Caco-2 (cell line): ENCODE measurements around the gene IPO11. TPM values are rescaled to one million over a fixed set of nuclear protein-coding genes. Genes with fewer than 3 reads are reported as not detected.
A peak's percentile ranks its signal among the peaks of the same experiment; 100 is the strongest.

Source experiments
- BruUV-seq: library from RNA; stranded (reverse); fragments of 400-500 nt; replicated peaks from 2 replicates; lab custom pipeline; 2021; lab: Mats Ljungman, UMichigan
- CTCF ChIA-PET: fragments of 300-600 bp; sonication (Branson Sonifier 250); formaldehyde crosslinking; loops from one replicate; lab custom pipeline; 2022; ENCODE audit warnings: antibody characterized with exemption; lab: Charles Lee
- POLR2A ChIA-PET: fragments of 300-600 bp; sonication (Branson Sonifier 250); formaldehyde crosslinking; loops from one replicate; lab custom pipeline; 2022; ENCODE audit warnings: antibody characterized with exemption; lab: Charles Lee
- DNase-seq, 2 experiments: peaks; one replicate each; pipeline versions ENCODE4 v3.0.0 to v3.0.0-alpha.2; 2020 to 2022
- H3K27me3 ChIP-seq: replicated peaks from 2 replicates; pipeline ENCODE4 v1.6.0; 2011; ENCODE audit warnings: low read length; ENCODE audit not compliant: control insufficient read depth, insufficient read depth
- H3K36me3 ChIP-seq: 2 replicates; pipeline ENCODE4 v1.5.1; 2011; ENCODE audit warnings: low read length; ENCODE audit not compliant: control insufficient read depth, insufficient read depth
- H3K4me1 ChIP-seq: fragments of 250-450 bp; sonication (Bioruptor Pico); 2 replicates; pipeline ENCODE4 v1.5.1; 2020; ENCODE audit warnings: mild to moderate bottlenecking
- H3K4me3 ChIP-seq: 2 replicates; pipeline ENCODE4 v1.5.1; 2011; ENCODE audit warnings: low read depth, mild to moderate bottlenecking, control low read depth, low read length
- H3K9me3 ChIP-seq: fragments of 250-450 bp; sonication (Bioruptor Pico); 2 replicates; pipeline ENCODE4 v1.5.1; 2020; ENCODE audit warnings: mild to moderate bottlenecking, moderate library complexity
- H3K27ac Mint-ChIP-seq: one replicate; pipeline ENCODE4 v1.8.0; 2022; ENCODE audit warnings: mixed read lengths; ENCODE audit not compliant: unreplicated experiment
- H3K27me3 Mint-ChIP-seq: one replicate; pipeline ENCODE4 v1.8.0; 2022; ENCODE audit warnings: mixed read lengths; ENCODE audit not compliant: insufficient read depth, unreplicated experiment
- H3K36me3 Mint-ChIP-seq: one replicate; pipeline ENCODE4 v1.8.0; 2022; ENCODE audit warnings: mild to moderate bottlenecking, mixed read lengths; ENCODE audit not compliant: insufficient read depth, unreplicated experiment
- H3K4me1 Mint-ChIP-seq: one replicate; pipeline ENCODE4 v1.8.0; 2022; ENCODE audit warnings: low read depth, mixed read lengths; ENCODE audit not compliant: unreplicated experiment
- H3K4me3 Mint-ChIP-seq: one replicate; pipeline ENCODE4 v1.8.0; 2022; ENCODE audit warnings: mild to moderate bottlenecking, moderate library complexity, mixed read lengths; ENCODE audit not compliant: unreplicated experiment
- H3K9me3 Mint-ChIP-seq: one replicate; pipeline ENCODE4 v1.8.0; 2022; ENCODE audit warnings: mixed read lengths; ENCODE audit not compliant: unreplicated experiment
- intact Hi-C: fragments of 100-400 bp; cut with micrococcal nuclease; formaldehyde crosslinking; loops from one replicate; pipeline ENCODE4 v1.10.0; 2022; ENCODE audit not compliant: unreplicated experiment
- total RNA-seq: library from RNA; stranded (reverse); gene quantifications from 2 replicates; pipeline ENCODE4 v1.2.3, GENCODE V29; 2022
- TF ChIP-seq, protein P1 (sequence below), 2 experiments: fragments of 200-600 bp in 1 of 2; IDR thresholded peaks; 1 replicate in 1 of 2; 2 replicates in 1 of 2; pipeline versions ENCODE4 v1.5.1 to v1.8.0; 2011 to 2022; ENCODE audit warnings: antibody characterized with exemption in 1 of 2, control low read depth in 1 of 2, inconsistent platforms in 1 of 2, low read depth in 1 of 2, low read length in 1 of 2, mild to moderate bottlenecking in 1 of 2, moderate library complexity in 1 of 2; ENCODE audit not compliant: insufficient read depth in 1 of 2, severe bottlenecking in 1 of 2, unreplicated experiment in 1 of 2

Gene IPO11
- total RNA-seq, 1 experiment from 2014 or later = 54.1 TPM

DNA sequence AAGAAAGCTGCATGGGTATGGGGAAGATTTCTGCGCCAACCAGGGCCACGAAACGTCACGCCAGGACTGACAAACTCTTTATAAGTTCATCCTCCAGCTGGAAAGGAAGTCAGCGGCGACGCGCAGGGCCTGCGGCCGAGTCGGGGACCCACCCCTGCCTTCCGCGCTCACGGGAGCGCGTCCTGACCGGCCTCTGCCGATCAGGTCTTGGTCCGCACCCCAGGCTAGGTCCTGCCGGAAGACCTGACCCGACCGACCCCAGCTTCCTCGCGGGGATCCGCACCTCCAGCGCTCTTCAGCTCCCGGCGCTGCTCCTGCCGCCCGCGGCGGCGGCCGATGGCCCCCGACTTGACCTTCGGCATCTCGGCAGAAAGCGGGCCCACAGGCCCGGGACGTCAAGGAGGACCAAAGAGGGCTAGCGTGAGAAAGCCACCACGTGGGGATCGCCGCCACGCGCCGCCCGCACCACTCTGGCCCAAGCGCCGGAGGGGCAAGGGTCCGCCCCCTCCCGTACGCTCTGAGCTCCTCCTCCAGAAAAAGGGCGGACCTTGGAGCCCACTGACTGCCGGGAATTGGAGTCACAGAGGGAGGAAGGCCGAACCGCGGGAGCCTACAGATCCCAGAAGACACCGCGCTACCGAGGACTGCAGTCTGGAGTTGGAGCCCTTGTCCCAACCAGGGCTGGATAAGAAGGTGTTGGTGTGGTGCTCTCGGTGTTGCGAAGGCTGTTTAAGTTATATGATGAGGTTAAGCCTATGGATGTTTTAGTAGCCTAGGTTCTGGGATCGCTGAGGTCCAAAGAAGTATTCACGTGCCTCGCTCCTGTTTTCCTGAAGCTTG is 8.9 kb upstream of the IPO11 start, which contains the start of gene DIMT1:
DIMT1 (minus strand) TSS at position 495 of the 840 bp plus-strand sequence; CDS start at position 362, 133 bp downstream.
- ChIA-PET POLR2A (interaction anchor here (0.6 to 2.7 kb wide), 15 partner anchors 9 to 722 kb away, joined by 3 to 91 read pairs (median 4); partner anchors contain the start of genes IPO11 and KIF2A), CTCF (interaction anchor here (1.0 kb wide), 2 partner anchors 9 to 17 kb away, joined by 4 to 9 read pairs; partner anchors contain the start of gene IPO11)
- Mint-ChIP-seq H3K27me3 (no peaks in the 10 kb centered on the region), H3K4me3 (peak within 1 kb of the TSS; percentile 99), H3K9me3 (no peaks in the 10 kb centered on the region), H3K36me3 (peaks cover 37% of the 10 kb centered on the region), H3K4me1 (peaks cover 15% of the 10 kb centered on the region), H3K27ac (peak within 1 kb of the TSS; percentile 100)
- Histone ChIP-seq H3K9me3 (no peaks in the 10 kb centered on the region), H3K36me3 (no peaks in the 10 kb centered on the region; the same call in 1 of the 2 replicates), H3K4me1 (peaks cover 6% of the 10 kb centered on the region; the same call in 1 of the 2 replicates), H3K4me3 (peak within 1 kb of the TSS; percentile 81), H3K27me3 (no peaks in the 10 kb centered on the region)
- DNase-seq = peak; percentile 97
- intact Hi-C loops = loop anchor here (1.0 to 5.0 kb wide), 2 partner anchors 9 to 96 kb away; partner anchors contain the start of genes IPO11 and KIF2A
- BruUV-seq = no TSS peak
- TF ChIP-seq, protein P1, sequence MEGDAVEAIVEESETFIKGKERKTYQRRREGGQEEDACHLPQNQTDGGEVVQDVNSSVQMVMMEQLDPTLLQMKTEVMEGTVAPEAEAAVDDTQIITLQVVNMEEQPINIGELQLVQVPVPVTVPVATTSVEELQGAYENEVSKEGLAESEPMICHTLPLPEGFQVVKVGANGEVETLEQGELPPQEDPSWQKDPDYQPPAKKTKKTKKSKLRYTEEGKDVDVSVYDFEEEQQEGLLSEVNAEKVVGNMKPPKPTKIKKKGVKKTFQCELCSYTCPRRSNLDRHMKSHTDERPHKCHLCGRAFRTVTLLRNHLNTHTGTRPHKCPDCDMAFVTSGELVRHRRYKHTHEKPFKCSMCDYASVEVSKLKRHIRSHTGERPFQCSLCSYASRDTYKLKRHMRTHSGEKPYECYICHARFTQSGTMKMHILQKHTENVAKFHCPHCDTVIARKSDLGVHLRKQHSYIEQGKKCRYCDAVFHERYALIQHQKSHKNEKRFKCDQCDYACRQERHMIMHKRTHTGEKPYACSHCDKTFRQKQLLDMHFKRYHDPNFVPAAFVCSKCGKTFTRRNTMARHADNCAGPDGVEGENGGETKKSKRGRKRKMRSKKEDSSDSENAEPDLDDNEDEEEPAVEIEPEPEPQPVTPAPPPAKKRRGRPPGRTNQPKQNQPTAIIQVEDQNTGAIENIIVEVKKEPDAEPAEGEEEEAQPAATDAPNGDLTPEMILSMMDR (IDR thresholded peaks at IDR 0.05; ENCODE audit: insufficient read depth in 1 of 2, low read depth in 1 of 2, low read length in 1 of 2, severe bottlenecking in 1 of 2, unreplicated experiment in 1 of 2) = no peak

DNA sequence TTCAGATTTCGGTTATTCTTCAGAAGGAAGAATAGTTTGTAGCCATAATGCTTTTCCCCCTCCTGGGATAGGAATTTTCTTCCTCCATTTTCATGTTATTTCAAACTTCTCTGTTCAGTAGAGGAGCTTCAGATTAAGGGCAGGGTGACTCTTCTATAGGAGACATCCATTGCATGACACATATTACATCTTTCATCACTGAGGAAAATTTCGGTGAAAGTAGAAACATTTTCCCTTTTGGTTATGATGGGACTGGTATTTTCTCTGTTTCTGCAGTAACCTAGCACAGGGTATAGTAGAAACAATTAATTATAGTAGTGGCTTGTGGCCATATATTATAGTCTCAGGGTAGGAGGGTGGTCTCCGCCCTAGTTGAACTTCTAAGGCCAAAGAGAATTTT is 1.1 kb downstream of the IPO11 start:
- H3K36me3 Mint-ChIP-seq = peaks cover 13% of the 10 kb centered on the region
- H3K27me3 Mint-ChIP-seq = no peaks in the 10 kb centered on the region
- CTCF ChIA-PET = no interaction called here
- H3K4me1 ChIP-seq = no peaks in the 10 kb centered on the region
- H3K27me3 ChIP-seq = no peaks in the 10 kb centered on the region
- H3K9me3 ChIP-seq = no peaks in the 10 kb centered on the region
- peak overlapping the region; percentile 90 for H3K27ac Mint-ChIP-seq
- peak overlapping the region; percentile 70 for H3K4me3 ChIP-seq
- TF ChIP-seq, protein P1 (IDR thresholded peaks at IDR 0.05; ENCODE audit: insufficient read depth in 1 of 2, low read depth in 1 of 2, low read length in 1 of 2, severe bottlenecking in 1 of 2, unreplicated experiment in 1 of 2) = no peak
- H3K4me1 Mint-ChIP-seq = no peaks in the 10 kb centered on the region
- H3K9me3 Mint-ChIP-seq = no peaks in the 10 kb centered on the region
- no peaks in the 10 kb centered on the region for H3K36me3 ChIP-seq
- intact Hi-C loops = no loop called here
- BruUV-seq = no TSS peak
- peak overlapping the region; percentile 81 for H3K4me3 Mint-ChIP-seq
- no peak for DNase-seq
- POLR2A ChIA-PET = interaction anchor here (0.8 to 3.1 kb wide), 2 partner anchors 10 kb away, joined by 3 to 91 read pairs; partner anchors contain the start of gene DIMT1

DNA sequence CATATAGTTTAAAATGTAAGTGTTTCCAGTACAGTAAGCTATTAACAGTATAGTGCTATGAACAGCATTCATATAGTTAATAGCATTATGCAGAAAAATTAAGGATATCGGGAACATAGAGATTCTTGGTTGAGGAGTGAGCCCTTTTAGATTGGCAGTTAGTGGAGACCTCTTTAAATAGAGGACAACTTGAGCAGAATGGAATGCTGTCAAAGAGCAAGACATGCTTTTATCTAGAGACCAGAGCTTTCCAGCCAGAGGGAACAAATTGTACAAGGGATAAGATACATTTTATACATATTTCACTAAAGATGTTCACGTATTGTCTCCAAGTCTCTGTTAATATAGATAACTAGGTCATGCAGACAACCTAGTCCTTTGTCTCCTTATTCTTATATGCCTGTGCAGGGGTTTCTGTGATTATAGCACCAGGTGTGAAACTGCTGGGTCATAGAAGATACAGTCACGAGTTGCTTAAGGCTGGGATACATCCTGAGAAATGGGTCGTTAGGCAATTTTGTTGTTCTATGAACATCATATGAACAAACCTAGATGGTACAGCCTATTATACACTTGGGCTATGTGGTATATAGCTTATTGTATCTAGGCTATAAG is 6.0 kb downstream of the IPO11 start:
- Histone ChIP-seq H3K4me1 (peaks cover 10% of the 10 kb centered on the region; the same call in 1 of the 2 replicates), H3K4me3 (no peak overlapping the region), H3K36me3 (no peaks in the 10 kb centered on the region), H3K27me3 (no peaks in the 10 kb centered on the region), H3K9me3 (no peaks in the 10 kb centered on the region)
- TF ChIP-seq, protein P1 (IDR thresholded peaks at IDR 0.05; ENCODE audit: insufficient read depth in 1 of 2, low read depth in 1 of 2, low read length in 1 of 2, severe bottlenecking in 1 of 2, unreplicated experiment in 1 of 2) = no peak
- Mint-ChIP-seq H3K27ac (no peak overlapping the region), H3K4me3 (no peak overlapping the region), H3K4me1 (peaks cover 7% of the 10 kb centered on the region), H3K27me3 (no peaks in the 10 kb centered on the region), H3K36me3 (peaks cover 4% of the 10 kb centered on the region), H3K9me3 (no peaks in the 10 kb centered on the region)
- intact Hi-C loops = no loop called here
- no peak for DNase-seq
- no TSS peak for BruUV-seq
- CTCF ChIA-PET = no interaction called here
- POLR2A ChIA-PET = interaction anchor here (0.6 to 1.2 kb wide), 2 partner anchors 15 to 39 kb away, joined by 3 to 8 read pairs; partner anchors contain the start of gene DIMT1
